ENCODE measurements around the gene PTPN23.

- no peak for TF ChIP-seq EZH2 (IDR thresholded peaks at IDR 0.05; ENCODE audit: insufficient read depth, low read length)
- TF ChIP-seq, protein P1, sequence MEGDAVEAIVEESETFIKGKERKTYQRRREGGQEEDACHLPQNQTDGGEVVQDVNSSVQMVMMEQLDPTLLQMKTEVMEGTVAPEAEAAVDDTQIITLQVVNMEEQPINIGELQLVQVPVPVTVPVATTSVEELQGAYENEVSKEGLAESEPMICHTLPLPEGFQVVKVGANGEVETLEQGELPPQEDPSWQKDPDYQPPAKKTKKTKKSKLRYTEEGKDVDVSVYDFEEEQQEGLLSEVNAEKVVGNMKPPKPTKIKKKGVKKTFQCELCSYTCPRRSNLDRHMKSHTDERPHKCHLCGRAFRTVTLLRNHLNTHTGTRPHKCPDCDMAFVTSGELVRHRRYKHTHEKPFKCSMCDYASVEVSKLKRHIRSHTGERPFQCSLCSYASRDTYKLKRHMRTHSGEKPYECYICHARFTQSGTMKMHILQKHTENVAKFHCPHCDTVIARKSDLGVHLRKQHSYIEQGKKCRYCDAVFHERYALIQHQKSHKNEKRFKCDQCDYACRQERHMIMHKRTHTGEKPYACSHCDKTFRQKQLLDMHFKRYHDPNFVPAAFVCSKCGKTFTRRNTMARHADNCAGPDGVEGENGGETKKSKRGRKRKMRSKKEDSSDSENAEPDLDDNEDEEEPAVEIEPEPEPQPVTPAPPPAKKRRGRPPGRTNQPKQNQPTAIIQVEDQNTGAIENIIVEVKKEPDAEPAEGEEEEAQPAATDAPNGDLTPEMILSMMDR (IDR thresholded peaks at IDR 0.05; ENCODE audit: insufficient read depth, low read depth, low read length), result no peak
Observed at GRCh38 chr3:47422743-47423142, 41.9 kb downstream of the PTPN23 start.

Measured in astrocyte (in vitro differentiated cells and primary cell).